HPDE6-E6E7 (cell line): ENCODE results near the gene FAM161B.
"Not testable (repeated sequence)": the region's sequence is repeated elsewhere in the genome, so short reads cannot be mapped to it uniquely, and the experiment has no call there.

Experiments used
- DNase-seq: peaks from one replicate; pipeline ENCODE4 v3.0.0; 2011; ENCODE audit warnings: missing footprints; ENCODE audit errors: extremely low spot score

FAM161B gene

GRCh38 chr14:73943083-73943482 is 6.8 kb downstream of the FAM161B start:
- peak; percentile 25 for DNase-seq

- DNase-seq: no peak
Measured at GRCh38 chr14:73942180-73942579, 7.7 kb downstream of the FAM161B start.

DNA sequence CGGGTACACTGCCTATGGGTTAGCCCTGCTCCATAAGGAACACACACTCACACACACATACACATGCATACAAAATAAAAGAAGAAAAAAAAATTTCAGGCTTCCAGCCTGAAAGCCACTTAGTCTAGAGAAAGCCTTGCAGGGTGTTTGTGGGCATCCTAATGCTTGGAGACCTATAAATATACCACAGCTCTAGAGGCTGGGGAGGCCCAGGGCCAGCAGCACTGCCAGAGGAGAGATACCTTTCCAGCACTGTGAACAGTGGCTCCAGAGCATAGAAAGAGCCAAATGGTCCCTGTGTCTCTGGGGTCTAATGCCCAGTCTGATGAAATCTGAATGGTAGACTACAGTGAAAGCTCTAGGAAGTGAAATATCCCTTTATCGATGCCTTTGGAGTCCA is 12.9 kb downstream of the FAM161B start:
- no peak for DNase-seq

DNA sequence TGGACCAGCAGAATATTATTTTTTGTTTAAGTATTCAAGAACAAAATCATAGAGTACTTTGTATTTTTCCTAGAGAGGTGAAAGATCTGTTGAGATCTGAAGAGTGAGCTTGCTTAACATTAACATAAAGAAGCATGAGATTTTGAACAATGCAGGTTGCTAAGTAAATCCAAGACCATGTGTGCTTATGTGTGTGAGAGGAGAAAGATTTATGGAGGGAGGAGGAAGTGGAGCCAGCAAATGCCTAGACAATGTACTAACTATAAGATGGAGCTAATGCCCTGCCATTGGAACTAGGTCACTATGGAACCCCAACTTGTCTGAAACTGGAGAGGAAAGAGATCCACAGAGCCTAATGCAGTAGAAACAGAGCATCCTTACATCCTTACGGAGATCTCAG is 13.3 kb downstream of the FAM161B start:
- no peak for DNase-seq

DNA sequence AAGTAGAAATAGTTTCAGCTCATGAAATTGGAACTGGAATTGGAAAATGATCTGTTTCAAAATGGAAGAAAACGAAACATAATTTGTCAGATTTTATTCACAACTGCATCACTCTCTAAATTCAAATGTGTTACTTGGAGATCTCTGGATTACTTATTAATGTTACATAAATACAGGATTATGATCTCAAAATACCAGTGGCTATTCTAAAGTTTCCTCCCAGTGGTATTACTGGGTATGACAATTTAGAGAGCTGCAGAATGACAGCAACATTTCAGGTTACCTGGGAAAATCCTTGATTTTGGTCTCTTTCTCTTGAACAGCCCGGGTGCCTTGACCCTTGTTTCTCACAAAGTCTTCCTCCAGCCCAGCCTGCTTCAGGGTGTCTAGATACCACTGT is 14.2 kb downstream of the FAM161B start:
- peak; percentile 29 for DNase-seq

GRCh38 chr14:73924337-73924736 is 25.6 kb downstream of the FAM161B start:
- no peak for DNase-seq

GRCh38 chr14:73919457-73919856 is 30.4 kb downstream of the FAM161B start:
- DNase-seq: not testable (repeated sequence)

DNA sequence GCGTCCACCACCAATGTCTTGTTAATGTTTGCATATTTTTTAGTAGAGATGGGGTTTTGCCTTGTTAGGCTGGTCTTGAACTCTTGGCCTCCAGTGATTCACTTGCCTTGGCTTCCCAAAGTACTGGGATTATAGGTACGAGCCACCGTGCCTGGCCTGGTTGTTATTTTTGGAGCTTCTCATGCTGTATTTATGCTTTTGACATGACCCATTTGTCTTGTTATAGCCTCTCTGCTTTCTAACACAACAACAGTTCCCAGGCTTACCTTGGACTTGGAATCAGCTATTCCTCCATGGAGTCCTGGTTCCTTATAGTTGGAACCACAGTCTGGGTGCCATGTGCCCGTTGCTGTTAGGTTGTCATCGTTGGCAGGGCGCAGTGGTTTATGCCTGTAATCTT is 33.6 kb downstream of the FAM161B start:
- DNase-seq: no peak

DNA sequence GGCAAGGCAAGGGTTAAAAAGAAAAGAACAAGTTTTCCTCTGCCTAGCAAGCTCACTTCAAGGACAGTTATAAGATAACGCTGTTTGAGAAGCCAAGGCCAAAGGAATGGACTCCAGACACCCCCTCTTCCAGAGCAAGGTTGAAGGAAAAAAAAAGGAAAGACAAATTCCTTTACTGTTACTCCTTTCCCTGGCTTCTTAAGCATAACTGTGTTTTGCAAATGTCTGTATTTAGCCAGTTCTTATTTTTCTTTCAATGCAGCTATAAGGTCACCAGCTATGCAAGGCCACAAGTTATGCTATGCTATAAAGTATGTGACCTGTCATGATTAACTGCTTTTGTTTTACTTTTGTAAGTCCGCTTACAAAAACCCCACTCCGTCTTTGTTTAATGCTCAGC is 36.6 kb downstream of the FAM161B start:
- no peak for DNase-seq

DNA sequence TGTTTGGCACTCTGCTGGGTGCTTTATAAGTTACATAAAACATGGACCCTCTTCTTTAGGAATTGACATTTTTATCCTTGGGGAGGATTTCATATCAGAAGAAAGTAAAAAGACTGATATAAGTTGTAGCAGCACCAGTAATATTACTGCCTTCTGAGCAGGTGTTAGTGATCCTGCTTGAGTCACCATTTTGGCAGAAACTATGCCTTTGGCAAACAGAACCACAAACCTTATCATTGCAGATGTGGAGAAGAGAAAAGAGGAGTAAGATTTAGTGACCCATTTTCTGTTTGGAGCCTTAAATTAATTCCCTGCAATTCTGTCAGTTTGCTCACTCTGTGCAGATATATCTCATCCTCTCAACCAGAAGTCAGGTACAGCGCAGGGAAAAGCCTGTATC is 40.2 kb downstream of the FAM161B start:
- no peak for DNase-seq

DNA sequence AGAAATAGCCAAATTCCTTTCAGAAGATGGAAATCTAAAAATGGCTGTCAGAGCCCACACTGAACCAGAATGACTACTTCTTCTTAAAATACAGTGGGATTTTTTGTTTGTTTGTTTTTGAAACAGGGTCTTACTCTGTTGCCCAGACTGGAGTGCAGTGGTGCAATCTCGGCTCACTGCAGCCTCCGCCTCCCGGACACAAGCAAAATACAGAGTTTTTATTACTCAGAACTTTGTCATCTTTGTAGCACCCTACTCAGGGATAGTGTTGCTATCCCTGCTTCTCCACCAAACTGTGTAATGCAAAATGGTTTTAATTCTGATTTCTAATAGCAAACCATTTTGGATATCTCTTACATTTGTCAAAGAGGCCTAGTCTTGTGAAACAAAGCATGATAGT is 46.9 kb downstream of the FAM161B start:
- DNase-seq: no peak

- DNase-seq: no peak
Measured at GRCh38 chr14:73896521-73896920, 53.4 kb downstream of the FAM161B start.

DNA sequence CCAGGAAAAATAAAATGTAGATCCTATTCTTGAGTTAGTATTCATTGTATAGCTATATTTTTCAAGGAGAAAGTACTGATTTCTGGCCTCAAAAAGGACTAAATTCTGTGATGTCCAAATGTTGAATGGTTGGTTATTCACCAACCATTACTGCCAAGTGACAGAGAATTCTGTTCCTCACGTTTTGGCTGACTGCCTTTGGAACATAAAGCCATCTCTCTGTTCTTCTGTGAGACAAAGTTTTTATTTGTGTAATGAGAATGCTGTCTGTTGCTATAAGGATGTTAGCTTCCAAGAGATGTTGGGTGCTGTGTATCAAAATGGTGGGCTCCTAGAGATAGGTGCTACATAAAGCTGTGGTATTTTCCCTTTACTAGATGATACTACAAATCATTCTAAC is 54.0 kb downstream of the FAM161B start:
- no peak for DNase-seq

DNA sequence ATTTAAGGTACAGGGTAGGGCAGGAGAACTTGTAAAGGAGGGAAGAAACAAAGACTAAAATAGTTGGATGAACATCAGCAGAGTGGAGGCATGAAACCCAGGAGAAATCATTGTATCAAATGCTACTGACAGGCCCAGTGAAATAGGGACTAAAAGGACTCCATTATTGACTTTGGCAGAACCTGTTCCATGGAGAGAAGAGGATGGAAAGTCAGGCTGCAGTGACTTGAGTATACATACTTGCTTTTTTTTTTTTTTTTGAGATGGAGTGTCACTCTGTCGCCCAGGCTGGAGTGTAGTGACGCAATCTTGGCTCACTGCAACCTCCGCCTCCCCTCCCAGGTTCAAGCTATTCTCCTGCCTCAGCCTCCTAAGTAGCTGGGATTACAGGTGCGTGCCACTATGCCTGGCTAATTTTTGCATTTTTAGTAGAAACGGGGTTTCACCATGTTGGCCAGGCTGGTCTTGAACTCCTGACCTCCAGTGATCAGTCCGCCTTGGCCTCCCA is 55.7 kb downstream of the FAM161B start:
- DNase-seq: not testable (repeated sequence)

DNA sequence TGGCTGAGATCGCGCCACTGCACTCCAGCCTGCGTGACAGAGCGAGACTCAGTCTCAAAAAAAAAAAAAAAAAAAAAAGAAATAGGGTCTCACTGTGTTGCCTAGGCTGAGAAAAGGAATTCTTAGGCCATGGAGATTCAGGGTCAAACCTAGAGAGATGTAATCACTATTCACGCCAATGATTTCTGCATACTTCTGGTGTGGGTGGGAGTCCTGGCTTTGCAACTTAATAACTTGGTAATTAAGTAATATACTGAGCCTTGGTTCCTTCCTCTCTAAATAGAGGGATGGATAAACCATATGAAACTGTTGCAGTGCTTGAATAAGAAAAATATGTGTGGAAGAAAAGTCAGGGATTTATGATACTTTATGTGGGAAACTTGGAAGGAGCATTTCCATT is 60.5 kb downstream of the FAM161B start:
- DNase-seq: no peak

- no peak for DNase-seq
Measured at GRCh38 chr14:73888971-73889370, 60.9 kb downstream of the FAM161B start.

- no peak for DNase-seq
Measured at GRCh38 chr14:73888460-73888725, 61.5 kb downstream of the FAM161B start.

- no peak for DNase-seq
Measured at GRCh38 chr14:73887694-73888459, 62.0 kb downstream of the FAM161B start.

GRCh38 chr14:73887318-73887616 is 62.6 kb downstream of the FAM161B start:
- DNase-seq: no peak

- peak; percentile 93 for DNase-seq
Measured at GRCh38 chr14:73886449-73887317, 63.2 kb downstream of the FAM161B start, which contains the start of gene ZNF410. ZNF410 (plus strand) TSS chr14:73886859; CDS start chr14:73892176, 5,317 bp downstream.

- no peak for DNase-seq
Measured at GRCh38 chr14:73884438-73885190, 65.3 kb downstream of the FAM161B start.
